Measurements from ENCODE around the gene KRTAP10-10.
"Not testable (repeated sequence)": the region's sequence is repeated elsewhere in the genome, so short reads cannot be mapped to it uniquely, and the experiment has no call there.

KRTAP10-10 gene

DNA sequence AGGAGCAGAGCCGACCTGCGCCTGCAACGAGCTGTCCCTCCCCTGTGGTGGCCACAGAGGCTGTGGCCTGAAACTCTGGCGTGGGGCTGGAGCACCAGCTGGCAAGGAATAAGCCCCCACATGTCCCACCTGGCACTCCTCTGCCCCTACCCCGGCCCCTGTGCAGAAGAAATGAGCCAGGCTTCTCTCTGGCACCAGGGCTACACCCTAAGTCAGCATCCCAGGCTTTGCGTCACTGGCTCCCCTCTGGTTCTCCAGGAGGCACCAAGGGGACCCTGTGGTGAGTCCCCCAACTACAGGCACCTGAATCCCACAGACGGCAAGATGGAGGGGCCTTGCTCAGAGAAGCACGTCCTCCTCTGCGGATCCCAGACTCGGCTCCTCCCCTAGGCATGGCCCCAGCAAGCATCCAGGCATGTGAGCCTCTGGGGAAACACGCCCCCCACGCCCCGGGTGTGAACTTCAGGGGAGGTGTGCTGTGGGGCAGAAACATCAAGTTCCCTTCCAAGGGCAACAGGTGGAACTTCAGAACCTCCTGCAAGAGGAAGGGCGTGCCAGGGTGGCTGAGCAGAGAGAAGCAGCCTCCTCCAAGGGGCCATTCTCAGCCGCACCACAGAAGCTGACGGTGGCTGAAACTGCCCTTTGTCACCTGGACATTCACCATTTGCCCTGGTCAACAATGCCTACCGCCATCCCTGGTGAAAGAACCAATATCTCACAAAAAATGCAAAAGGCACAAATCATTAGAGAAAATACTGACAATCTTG lies 33.9 kb upstream of the KRTAP10-10 start:
- no peak for DNase-seq (ENCODE audit: low read depth)

DNA sequence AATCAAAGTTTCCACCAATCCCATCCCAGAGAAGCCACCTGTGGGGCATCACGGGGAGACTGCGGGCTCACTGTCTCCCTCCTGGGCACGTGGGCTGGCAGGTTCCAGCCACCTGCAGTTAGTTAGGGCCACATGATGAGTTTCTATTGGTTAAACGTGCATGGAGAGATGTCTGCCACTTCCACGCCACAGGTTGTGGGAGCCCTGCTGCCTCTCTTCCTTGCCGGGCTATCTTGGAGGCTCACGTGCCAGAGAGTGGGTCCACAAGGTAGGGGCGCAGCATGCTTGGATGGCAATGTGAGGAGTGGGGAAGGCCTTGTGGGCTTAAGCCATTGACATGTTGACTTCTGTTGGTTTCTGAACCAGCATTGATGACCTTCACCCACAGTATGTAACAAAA lies 33.2 kb upstream of the KRTAP10-10 start:
- DNase-seq (ENCODE audit: low read depth) = no peak

DNA sequence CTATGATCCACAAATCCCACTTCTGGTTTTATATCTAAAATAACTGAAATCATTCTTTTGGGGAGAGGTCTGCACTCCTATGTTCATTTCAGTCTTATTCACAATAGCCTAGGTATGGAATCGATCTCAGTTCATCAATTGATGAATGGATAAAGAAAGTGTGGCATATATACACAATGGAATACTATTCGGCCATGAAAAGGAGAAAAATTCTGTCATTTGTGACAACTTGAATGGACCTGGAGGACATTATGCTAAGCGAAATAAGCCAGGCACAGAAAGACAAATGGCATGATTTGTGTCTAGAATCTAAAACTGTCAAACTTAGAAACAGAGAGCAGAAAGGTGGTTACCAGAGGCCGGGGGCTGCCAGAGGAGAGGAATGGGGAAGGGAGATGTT lies 30.7 kb upstream of the KRTAP10-10 start:
- no peak for DNase-seq (ENCODE audit: low read depth)

DNA sequence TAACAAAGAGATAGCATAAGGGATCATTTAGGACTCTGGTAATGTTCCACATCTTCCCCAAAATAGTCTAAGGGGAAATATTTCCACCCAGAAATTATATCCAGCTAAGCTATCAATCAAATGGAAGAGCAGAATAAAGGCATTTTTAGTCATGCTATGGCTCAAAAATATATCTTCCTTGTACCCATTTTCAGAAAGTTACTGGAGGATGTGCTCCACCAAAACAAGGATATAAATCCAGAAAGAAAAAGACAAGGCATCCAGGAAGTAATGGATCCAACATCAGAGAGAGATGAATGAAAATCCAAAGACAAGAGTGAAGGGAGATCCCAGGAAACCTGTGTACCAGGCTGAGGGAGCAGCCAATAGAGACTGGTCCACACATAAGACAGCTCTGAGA lies 28.0 kb upstream of the KRTAP10-10 start:
- no peak for DNase-seq (ENCODE audit: low read depth)

DNA sequence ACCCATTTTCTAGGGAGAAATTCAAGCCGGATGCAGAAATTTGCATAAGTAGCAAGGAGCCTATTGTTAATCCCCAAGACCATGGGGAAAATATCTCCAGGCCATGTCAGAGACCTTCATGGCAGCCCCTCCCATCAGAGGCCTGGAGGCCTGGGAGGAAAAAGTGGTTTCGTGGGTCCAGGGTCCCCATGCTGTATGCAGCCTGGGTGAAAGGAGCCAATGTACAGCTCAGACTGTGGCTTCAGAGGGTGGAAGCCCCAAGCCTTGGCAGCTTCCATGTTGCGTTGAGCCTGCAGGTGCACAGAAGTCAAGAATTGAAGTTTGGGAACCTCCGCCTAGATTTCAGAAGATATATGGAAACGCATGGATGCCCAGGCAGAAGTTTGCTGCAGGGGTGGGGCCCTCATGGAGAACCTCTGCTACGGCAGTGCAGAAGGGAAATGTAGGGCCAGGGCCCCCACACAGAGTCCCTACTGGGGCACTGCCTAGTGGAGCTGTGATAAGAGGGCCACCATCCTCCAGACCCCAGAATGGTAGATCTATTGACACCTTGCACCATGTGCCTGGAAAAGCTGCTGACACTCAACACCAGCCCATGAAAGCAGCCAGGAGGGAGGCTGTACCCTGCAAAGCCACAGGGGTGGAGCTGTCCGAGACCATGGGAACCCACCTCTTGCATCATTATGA lies 26.9 kb upstream of the KRTAP10-10 start:
- DNase-seq (ENCODE audit: low read depth) = not testable (repeated sequence)

DNA sequence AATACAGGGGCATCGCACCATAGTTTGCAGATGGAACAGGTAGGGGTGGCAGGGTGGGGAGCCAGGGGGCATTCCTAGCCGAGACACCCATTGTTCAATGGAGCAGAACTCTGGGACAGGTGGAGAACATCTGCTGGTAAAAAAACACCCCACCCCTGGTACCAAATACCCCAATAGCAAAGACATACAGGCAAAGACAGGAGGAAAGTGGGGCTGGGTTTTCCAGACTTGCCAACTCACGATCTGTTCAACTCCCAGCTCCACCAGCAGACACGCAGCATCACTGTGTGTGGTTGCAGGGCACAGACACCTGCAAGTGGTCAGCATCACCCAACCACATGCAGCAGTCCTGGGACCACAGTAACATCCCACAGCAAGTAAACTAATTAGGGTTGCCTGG lies 25.6 kb upstream of the KRTAP10-10 start:
- no peak for DNase-seq (ENCODE audit: low read depth)

DNA sequence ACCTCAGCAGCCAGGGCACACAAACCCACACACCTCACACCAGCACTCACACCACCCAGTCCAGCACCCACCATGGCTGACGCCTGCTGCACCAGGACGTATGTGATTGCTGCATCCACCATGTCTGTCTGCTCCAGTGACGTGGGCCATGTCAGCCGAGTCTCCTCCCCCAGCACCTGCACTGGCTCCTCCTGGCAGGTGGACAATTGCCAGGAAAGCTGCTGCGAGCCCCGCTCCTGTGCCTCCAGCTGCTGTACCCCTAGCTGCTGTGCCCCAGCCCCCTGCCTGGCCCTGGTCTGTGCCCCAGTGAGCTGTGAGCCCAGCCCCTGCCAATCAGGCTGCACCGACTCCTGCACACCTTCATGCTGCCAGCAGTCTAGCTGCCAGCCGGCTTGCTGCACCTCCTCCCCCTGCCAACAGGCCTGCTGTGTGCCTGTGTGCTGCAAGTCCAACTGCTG lies 25.1 kb upstream of the KRTAP10-10 start, which contains the start of gene KRTAP10-8:
Gene KRTAP10-8, plus strand, starts transcription at position 51 of the 458 bp plus-strand sequence. Its CDS starts 22 bp downstream, at position 73.
- DNase-seq (ENCODE audit: low read depth) = no peak

DNA sequence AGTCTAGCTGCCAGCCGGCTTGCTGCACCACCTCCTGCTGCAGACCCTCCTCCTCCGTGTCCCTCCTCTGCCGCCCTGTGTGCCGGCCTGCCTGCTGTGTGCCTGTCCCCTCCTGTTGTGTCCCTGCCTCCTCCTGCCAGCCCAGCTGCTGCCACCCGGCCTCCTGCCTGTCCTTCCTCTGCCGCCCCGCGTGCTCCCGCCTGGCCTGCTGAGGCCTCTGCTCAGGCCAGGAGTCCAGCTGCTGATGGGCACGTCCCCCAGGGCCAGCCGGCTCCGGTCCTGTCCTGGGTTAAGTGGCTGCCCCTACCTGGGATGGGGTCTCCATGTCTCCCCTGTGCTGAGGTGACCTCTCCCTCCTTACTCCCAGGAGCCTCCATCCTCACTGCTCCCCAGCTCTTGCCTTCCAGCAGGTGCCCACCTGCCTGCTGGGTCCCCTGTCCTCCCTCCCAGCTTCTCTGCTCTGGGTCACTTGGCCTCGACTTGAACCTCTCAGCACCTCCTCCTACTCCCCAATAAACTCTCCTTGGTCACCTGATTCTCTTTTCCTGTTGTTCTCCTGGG lies 24.4 kb upstream of the KRTAP10-10 start:
- no peak for DNase-seq (ENCODE audit: low read depth)

DNA sequence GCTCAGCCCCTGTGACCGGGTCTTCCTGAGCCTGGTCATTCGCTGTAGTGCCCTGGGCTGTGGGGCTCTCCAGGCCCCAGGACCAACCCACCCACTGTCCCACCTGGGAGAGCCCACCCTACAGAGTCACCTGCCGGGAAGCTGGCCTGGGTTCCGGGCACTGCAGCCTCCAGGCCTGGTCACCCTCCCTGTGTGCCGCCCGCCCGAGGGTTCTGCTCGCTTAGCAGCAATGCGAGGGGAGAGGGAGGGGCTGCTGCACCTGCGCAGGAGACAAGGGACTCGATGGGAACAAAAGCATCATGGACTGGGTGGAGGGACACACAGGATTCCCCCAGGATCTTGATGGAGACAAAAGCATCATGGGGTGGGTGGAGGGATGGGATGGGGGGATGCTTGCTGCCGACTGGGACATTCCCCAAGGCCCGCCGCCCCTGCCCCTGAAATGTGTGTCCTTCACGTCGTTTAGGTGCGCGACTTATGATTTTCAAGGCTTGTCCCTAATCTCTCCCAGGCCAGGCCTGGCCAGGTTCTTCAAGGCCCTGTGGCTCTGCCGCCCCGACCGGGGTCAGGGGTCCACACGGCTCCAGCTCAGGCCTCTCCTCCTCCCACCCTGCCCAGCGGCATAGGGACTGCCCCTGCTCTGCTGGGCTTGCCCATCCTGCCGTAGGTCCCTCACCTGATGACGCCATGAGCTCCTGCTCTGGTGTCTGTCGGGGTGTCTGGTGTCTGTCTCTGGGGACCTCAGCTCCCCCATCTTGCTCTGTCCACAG lies 23.6 kb upstream of the KRTAP10-10 start:
- no peak for DNase-seq (ENCODE audit: low read depth)

DNA sequence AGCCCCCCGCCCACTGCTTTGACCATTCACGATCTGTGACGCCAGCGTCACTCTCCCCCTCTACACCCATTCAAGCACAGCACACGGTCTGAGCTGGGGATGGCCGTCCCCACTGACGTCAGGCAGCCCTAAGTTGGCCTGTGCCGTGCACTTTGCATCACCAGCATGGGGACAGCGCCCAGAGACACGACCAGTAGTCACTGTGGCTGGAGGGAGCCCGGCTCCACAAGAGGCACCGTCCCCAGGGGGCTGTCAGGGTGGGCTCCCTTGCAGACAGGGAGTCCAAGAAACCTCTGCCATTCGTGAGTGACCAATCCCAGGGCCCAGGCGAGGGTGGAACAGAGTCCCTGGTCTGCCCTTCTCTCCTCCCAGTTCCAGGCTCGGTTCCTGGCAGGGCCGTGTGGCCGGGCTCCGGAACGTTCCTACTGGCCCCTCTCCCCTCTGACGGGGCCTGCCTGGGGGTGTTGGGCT lies 23.0 kb upstream of the KRTAP10-10 start:
- no peak for DNase-seq (ENCODE audit: low read depth)

DNA sequence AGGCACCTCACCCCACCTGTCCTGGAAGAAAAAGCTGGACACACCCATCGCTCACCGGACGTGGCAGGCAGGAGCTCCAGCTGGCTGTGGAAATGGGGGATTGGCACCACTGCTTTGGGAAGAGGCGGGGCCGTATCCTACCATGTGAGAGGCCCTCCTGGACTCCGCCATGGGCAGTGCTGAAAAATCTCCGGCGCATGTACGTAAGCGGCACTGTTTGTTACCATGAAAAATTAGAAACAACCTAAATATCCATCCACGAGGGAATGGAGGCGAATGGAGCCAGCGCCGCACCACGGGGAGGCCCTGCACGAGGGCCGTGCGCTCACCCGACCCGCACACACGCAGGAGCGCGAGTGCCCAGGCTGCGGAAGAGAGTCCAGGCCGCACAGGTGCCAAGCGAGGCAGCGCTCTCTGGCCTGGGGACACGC lies 22.2 kb upstream of the KRTAP10-10 start:
- no peak for DNase-seq (ENCODE audit: low read depth)

DNA sequence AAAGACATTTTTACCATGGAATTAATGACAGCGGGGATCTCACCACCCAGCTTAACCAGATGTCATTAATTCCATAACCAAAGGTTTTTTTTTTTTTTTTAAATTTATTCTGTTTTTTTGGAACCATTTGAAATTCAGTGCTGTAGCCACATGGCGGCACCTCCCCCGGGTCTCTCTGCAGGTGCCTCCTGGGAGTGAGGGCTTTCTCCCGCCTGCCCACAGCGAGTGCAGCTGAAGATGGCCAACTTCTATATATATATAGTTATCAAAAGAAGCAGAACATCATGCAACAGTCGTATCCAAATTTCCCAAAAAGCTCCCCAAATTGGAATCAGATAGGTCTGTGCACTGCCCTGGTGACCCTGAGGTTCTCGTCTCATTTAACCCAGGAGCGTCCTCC lies 21.7 kb upstream of the KRTAP10-10 start:
- DNase-seq (ENCODE audit: low read depth) = no peak

DNA sequence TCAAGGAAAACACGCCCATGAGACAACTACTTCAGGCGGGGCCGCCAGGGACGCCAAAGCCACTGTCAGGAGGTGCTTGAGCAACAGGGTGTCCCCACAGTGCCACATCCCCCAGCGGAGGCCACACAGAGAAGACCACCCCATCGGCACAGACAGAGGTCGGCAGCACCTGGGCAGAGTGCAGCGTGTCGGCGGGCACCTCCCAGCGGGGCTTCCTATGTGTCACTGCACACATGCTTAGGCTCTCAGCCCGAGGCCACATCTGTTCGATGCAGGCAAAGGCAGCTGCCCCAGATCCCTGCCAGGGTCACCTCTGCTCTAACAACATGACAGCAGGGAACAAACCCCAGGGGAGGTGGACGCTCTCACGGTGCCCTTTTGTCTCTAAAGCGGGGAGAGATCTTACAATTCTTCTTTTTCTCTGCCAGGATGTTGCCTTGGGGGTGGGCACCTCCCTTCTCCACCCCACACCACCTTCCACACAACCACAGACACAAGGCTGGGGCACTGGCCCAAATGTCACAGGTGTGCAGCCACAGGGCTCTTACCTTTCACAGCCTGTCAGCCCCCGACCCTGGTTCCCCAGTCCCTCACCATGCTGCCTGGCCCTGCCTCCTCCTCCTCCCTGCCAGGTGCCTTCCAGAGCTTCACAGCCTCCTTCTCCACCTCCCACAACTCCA lies 21.1 kb upstream of the KRTAP10-10 start:
- DNase-seq (ENCODE audit: low read depth) = no peak

DNA sequence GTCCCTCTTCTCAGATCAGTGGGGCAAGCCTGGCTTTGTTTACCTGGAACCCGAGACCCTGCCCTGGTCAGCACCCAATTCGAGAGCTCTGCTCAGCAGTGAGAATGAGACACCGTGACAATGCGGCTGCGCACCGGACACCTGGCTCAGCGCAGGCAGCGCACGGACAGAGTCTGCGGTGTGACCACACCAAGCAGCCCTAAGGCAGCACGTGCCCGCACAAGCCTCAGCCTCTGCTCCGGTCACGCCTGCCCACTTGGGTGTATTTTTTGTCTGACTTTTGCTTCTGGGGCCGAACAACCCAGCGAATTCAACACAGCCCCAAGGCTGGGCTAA lies 20.6 kb upstream of the KRTAP10-10 start:
- no peak for DNase-seq (ENCODE audit: low read depth)

DNA sequence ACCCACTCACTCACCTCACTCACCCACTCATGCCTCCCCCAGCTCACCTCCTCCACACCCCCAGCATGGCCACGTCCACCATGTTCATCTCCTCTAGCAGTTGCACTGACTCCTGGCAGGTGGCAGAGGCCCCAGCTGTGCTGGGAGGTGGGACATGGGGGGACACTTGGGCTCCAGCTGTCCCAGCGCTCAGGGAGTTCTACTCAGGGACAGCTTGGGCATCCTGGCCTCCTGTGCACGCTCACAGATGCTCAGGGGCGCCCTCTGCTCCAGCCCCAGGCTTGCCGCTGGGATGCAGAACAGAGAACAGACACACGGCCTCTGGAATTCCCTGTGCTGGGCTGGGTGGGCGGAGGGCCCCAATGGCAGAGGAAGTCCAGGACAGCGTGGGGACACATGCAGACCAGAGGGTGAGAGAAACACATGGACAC lies 20.1 kb upstream of the KRTAP10-10 start:
- no peak for DNase-seq (ENCODE audit: low read depth)

DNA sequence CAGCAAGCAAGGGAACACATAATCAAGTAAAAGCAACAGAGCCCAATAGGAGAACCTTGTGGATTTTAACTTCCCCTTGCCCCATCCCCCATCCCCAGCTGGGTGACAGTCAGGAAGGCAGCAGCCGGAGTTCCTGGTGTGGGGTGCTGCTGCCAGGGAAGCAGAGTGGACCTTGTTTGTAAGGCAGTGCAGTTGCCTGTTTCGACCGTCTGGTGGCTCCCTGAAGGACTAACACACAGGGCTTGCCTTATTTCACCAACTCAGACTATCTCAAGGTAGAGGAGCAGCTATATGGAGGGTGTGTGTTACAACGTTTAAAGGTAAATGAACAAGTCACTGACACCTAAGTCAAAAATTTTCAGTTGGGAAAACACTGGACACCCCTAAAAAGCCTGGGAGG lies 18.7 kb upstream of the KRTAP10-10 start:
- no peak for DNase-seq (ENCODE audit: low read depth)

DNA sequence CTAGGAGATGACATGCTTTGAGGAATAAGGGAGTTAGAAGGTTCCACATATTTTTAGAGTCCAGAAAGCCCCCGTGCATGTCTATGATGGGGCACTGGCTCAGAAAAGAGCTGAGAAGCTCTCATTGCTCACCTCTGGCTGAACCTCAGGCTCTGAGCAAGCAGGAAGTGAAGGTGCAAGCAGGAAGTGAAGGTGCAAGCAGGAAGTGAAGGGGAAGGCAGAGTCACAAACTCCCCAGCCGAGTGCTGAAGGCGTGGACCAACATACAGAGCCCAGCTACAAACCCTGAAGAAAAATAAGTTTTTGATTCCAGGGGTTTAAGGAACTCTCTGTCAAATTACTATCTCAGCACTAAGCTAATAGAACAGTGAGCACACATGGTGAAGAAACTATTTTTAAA lies 18.2 kb upstream of the KRTAP10-10 start:
- no peak for DNase-seq (ENCODE audit: low read depth)

DNA sequence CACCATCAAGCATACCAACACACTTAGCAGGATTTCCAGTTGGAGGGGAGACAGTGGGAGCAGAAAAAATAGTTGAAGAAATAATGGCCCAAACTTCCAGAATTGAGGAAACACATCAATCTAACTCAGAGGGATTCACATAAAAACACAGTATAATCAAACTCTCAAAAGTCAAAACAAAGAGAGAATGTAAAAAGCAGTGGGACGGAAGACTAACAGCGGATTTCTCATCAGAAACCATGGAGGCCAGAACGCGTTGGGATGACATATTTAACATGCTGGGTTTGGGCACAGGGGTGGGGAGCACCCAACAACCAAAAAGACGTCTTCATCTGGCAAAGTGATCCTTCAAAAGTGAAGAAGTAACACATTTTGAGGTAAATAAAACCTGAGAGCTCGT lies 17.3 kb upstream of the KRTAP10-10 start:
- no peak for DNase-seq (ENCODE audit: low read depth)

DNA sequence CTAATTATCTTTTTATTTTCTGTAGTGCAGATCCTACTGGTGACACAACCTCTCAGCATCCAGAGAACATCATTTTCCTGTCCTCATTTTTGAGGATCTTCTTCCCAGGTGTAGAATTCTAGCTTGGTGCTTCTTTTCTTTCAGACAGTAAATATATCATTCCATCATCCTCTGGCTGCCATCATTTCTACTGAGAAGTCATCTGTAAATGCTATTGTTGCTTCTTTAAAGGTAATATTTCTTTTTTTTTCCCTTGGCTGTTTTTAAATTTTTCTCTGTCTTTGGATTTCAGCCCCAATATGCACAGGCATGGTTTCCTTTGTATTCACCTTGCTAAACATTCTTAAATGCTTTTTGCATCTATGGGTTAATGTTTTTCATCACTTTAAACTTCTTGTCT lies 13.6 kb upstream of the KRTAP10-10 start:
- DNase-seq (ENCODE audit: low read depth) = no peak

DNA sequence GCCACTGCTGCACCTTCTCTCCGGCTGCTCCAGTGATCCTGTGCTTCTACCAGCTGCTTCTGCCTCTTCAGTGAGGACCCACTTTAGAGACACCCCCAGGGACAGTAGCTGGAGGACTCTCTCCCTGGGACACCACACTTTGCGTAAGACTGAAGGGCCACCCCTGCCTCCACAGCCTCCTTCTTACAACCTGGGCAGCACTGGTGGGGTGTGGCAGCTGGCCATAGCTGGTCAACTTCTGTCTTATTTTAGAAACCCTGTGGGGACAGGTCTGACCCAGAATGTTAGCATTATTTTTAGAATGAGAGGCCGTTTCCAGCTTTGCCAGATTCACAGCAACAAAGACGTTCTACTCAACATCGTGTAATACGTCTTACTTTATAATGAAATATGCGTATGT lies 11.4 kb upstream of the KRTAP10-10 start:
- DNase-seq (ENCODE audit: low read depth) = no peak

DNA sequence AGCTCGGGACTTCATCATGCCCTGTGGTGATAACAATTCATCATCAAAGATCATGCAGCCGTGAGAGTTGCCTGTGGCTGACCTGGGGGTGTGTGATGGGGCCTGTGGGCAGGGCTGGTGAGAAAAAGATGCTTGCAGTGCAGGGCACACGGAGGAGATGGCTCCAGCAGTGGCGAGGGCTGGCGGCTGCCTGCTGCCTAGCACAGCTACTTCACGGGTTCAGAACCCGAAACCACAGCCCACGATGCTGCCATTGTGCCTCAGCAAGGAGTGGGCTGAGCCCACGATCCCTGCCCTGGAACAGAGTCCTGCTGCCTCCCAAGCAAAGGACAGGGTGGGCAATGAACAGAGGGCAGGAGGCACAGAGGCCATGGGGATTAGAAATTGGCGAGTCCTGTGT lies 10.9 kb upstream of the KRTAP10-10 start:
- no peak for DNase-seq (ENCODE audit: low read depth)

DNA sequence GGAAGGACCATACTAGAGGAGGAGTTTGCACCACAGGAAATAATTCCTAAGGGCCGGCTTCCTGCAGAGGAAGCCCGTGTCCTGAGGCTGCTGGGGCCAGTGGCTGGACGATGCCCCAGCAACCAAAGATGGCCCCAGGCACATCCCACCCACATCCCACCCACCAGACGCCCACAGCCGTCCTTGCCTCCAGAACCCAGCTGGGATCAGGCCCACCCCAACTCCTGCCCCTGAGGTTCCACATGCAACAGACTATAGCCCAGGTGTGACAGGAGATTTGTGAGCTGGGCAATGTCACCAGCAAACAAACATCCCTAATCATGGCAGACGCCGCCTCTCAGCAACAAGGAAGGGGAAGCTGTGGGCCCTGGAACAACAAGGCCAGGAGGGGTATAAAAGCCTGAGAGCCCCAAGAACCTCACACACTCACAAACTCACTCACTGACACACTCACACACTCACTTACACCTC lies 10.4 kb upstream of the KRTAP10-10 start, which contains the start of gene KRTAP10-9:
Gene KRTAP10-9, plus strand, starts transcription at position 421 of the 471 bp plus-strand sequence. CDS start 79 bp downstream, outside the sequence.
- DNase-seq (ENCODE audit: low read depth) = no peak
